GM12878 (cell line): ENCODE measurements around the gene DTNBP1. TPM values are rescaled to one million over a fixed set of nuclear protein-coding genes. Genes with fewer than 3 reads are reported as not detected.
A peak's percentile ranks its signal among the peaks of the same experiment; 100 is the strongest.

Experiments
- ATAC-seq: fragments of 200-7000 bp; cut with Tn5 transposase; 3 replicates; pipeline ENCODE4 v1.9.1; 2020; ENCODE audit warnings: mild to moderate bottlenecking, moderate library complexity
- BruUV-seq: library from RNA; stranded (reverse); fragments of 400-500 nt; replicated peaks from 2 replicates; lab custom pipeline; 2021; lab: Mats Ljungman, UMichigan
- CTCF ChIA-PET: fragments of 300-600 bp; sonication (Branson Sonifier 250); formaldehyde crosslinking; extraction: SDS; loops from one replicate; lab custom pipeline; 2021; ENCODE audit warnings: inconsistent platforms; lab: Yijun Ruan, JAX
- POLR2A ChIA-PET: fragments of 350-600 bp; formaldehyde crosslinking; extraction: SDS; loops from one replicate; lab custom pipeline; 2021; ENCODE audit warnings: inconsistent platforms; lab: Charles Lee
- RAD21 ChIA-PET: fragments of 300-600 bp; sonication (Branson Sonifier 250); formaldehyde crosslinking; loops from one replicate; lab custom pipeline; 2023; ENCODE audit warnings: antibody characterized with exemption; ENCODE audit not compliant: unreplicated experiment; lab: Charles Lee
- SMC1A ChIA-PET: fragments of 300-600 bp; sonication (Branson Sonifier 250); formaldehyde crosslinking; loops from one replicate; lab custom pipeline; 2023; ENCODE audit not compliant: unreplicated experiment, uncharacterized antibody; lab: Charles Lee
- DNase-seq: peaks from one replicate; pipeline ENCODE4 v3.0.0-alpha.2; 2011; ENCODE audit warnings: low read depth, low spot score
- FAIRE-seq: peaks from 3 replicates; lab custom pipeline; 2011; peaks lifted over from hg19 to GRCh38; lab: Jason Lieb, UNC
- H2AFZ ChIP-seq: 2 replicates; pipeline ENCODE4 v1.6.0; 2011; ENCODE audit warnings: low read depth, low read length, control low read depth; ENCODE audit not compliant: control insufficient read depth
- H3K27ac ChIP-seq: 2 replicates; pipeline ENCODE4 v1.5.1; 2011; ENCODE audit warnings: control low read depth; ENCODE audit not compliant: control insufficient read depth, insufficient read depth
- H3K27me3 ChIP-seq, 2 experiments: replicated peaks in 1 of 2; 2 replicates each; pipeline versions ENCODE4 v1.6.0 to v1.6.1; 2011; ENCODE audit warnings: low read length in 1 of 2; ENCODE audit not compliant: control insufficient read depth in 2 of 2, insufficient read depth in 2 of 2
- H3K36me3 ChIP-seq, 2 experiments: 2 replicates each; pipeline ENCODE4 v1.5.1; 2011; ENCODE audit warnings: low read length in 1 of 2; ENCODE audit not compliant: control insufficient read depth in 2 of 2, insufficient read depth in 2 of 2
- H3K4me1 ChIP-seq: 2 replicates; pipeline ENCODE4 v1.6.1; 2011; ENCODE audit warnings: mild to moderate bottlenecking, low read length, moderate library complexity, mixed read lengths; ENCODE audit not compliant: control insufficient read depth, insufficient read depth
- H3K4me2 ChIP-seq: 2 replicates; pipeline ENCODE4 v1.6.0; 2011; ENCODE audit warnings: control low read depth; ENCODE audit not compliant: control insufficient read depth, insufficient read depth
- H3K4me3 ChIP-seq: fragments of 200-600 bp; sonication (generic); 2 replicates; pipeline ENCODE4 v1.5.1; 2016
- H3K79me2 ChIP-seq: 2 replicates; pipeline ENCODE4 v1.6.0; 2011; ENCODE audit warnings: low read length; ENCODE audit not compliant: control insufficient read depth, insufficient read depth
- H3K9ac ChIP-seq: 2 replicates; pipeline ENCODE4 v1.8.0; 2011; ENCODE audit warnings: low read length, control low read depth, mixed read lengths; ENCODE audit not compliant: control insufficient read depth, insufficient read depth
- H3K9me3 ChIP-seq: replicated peaks from 3 replicates; pipeline ENCODE4 v1.5.1; 2011; ENCODE audit warnings: mild to moderate bottlenecking, low read length; ENCODE audit not compliant: control insufficient read depth, insufficient read depth
- H4K20me1 ChIP-seq: 2 replicates; pipeline ENCODE4 v1.6.0; 2011; ENCODE audit not compliant: control insufficient read depth, insufficient read depth
- BHLHE40 ChIP-seq, 2 experiments: fragments of 450-650 bp in 1 of 2; IDR thresholded peaks; 2 replicates each; pipeline ENCODE4 v1.6.1; 2011 to 2017; ENCODE audit warnings: low read depth in 2 of 2, borderline replicate concordance in 1 of 2, improper control_type of control experiment in 1 of 2, low read length in 1 of 2, mild to moderate bottlenecking in 1 of 2
- CREB1 ChIP-seq: IDR thresholded peaks from 2 replicates; pipeline ENCODE4 v1.6.1; 2012; ENCODE audit warnings: low read depth, mild to moderate bottlenecking, inconsistent platforms
- DPF2 ChIP-seq: fragments of 450-650 bp; IDR thresholded peaks from 2 replicates; pipeline ENCODE4 v1.6.1; 2017; ENCODE audit warnings: mild to moderate bottlenecking
- ESRRA ChIP-seq: IDR thresholded peaks from 2 replicates; pipeline ENCODE4 v1.6.1; 2012; ENCODE audit warnings: mild to moderate bottlenecking, low read length, improper control_type of control experiment
- FOS ChIP-seq: IDR thresholded peaks from 3 replicates; pipeline ENCODE4 v1.6.1; 2011; ENCODE audit warnings: borderline replicate concordance; ENCODE audit not compliant: insufficient read length; ENCODE audit errors: extremely low read depth
- IKZF2 ChIP-seq, 2 experiments: fragments of 450-650 bp; IDR thresholded peaks; 2 replicates each; pipeline ENCODE4 v1.6.1; 2017; ENCODE audit warnings: mild to moderate bottlenecking in 2 of 2, moderate library complexity in 2 of 2
- IRF3 ChIP-seq: fragments of 450-650 bp; IDR thresholded peaks from 2 replicates; pipeline ENCODE4 v1.6.1; 2014; ENCODE audit warnings: mild to moderate bottlenecking
- IRF4 ChIP-seq: IDR thresholded peaks from 2 replicates; pipeline ENCODE4 v1.6.1; 2011; ENCODE audit warnings: low read depth, low read length
- MAX ChIP-seq: IDR thresholded peaks from 2 replicates; pipeline ENCODE4 v1.6.1; 2012; ENCODE audit warnings: low read depth, low read length, improper control_type of control experiment
- MYC ChIP-seq: IDR thresholded peaks from 2 replicates; pipeline ENCODE4 v1.6.1; 2011; ENCODE audit warnings: mild to moderate bottlenecking, low read length, moderate library complexity, inconsistent platforms; ENCODE audit not compliant: insufficient read depth, insufficient replicate concordance, insufficient read length, severe bottlenecking
- NR2C1 ChIP-seq: fragments of 450-650 bp; IDR thresholded peaks from 2 replicates; pipeline ENCODE4 v1.6.1; 2017; ENCODE audit warnings: antibody characterized with exemption, mild to moderate bottlenecking, moderate library complexity
- POLR2AphosphoS2 ChIP-seq: IDR thresholded peaks from 2 replicates; pipeline ENCODE4 v1.6.1; 2011; ENCODE audit warnings: low read depth, mild to moderate bottlenecking, low read length, improper control_type of control experiment, moderate library complexity
- POLR2AphosphoS5 ChIP-seq: IDR thresholded peaks from 2 replicates; pipeline ENCODE4 v1.6.1; 2011; ENCODE audit warnings: mild to moderate bottlenecking, low read length, inconsistent platforms
- RUNX3 ChIP-seq: IDR thresholded peaks from 2 replicates; pipeline ENCODE4 v1.6.1; 2012; ENCODE audit warnings: low read length, inconsistent platforms
- SP1 ChIP-seq: IDR thresholded peaks from one replicate; pipeline ENCODE4 v1.6.1; 2011; ENCODE audit warnings: low read depth, low read length
- SRF ChIP-seq, 2 experiments: IDR thresholded peaks; 2 replicates each; pipeline ENCODE4 v1.6.1; 2011; ENCODE audit warnings: low read depth in 2 of 2, low read length in 2 of 2, mild to moderate bottlenecking in 1 of 2, moderate library complexity in 1 of 2
- TBL1XR1 ChIP-seq: IDR thresholded peaks from 2 replicates; pipeline ENCODE4 v1.6.1; 2012; ENCODE audit warnings: low read depth, low read length, improper control_type of control experiment
- TCF12 ChIP-seq: IDR thresholded peaks from 2 replicates; pipeline ENCODE4 v1.6.1; 2011; ENCODE audit warnings: low read depth, mild to moderate bottlenecking, low read length
- ZBTB40 ChIP-seq: fragments of 450-650 bp; IDR thresholded peaks from 2 replicates; pipeline ENCODE4 v1.6.1; 2016; ENCODE audit warnings: mild to moderate bottlenecking, moderate library complexity, borderline replicate concordance
- ZSCAN29 ChIP-seq: fragments of 450-650 bp; IDR thresholded peaks from 2 replicates; pipeline ENCODE4 v1.6.1; 2017; ENCODE audit warnings: mild to moderate bottlenecking, moderate library complexity
- WGBS: methylation state at CpG from one replicate; pipeline ENCODE4 v1.1.6; 2016; ENCODE audit warnings: low lambda C conversion rate; ENCODE audit not compliant: insufficient replicate concordance, insufficient coverage; ENCODE audit errors: missing lambda C conversion rate; 5-methylcytosine and 5-hydroxymethylcytosine counted together
- in situ Hi-C: fragments of 300-500 bp; cut with MboI; formaldehyde crosslinking; loops from 9 replicates; pipeline ENCODE4 v1.14.3; 2018; ENCODE audit warnings: mixed read lengths
- intact Hi-C: fragments of 100-400 bp; cut with micrococcal nuclease; formaldehyde crosslinking; loops from one replicate; pipeline ENCODE4 v1.14.2; 2022; ENCODE audit not compliant: unreplicated experiment
- polyA plus RNA-seq, 11 experiments: library from polyadenylated mRNA; depleted of rRNA in 4 of 11; unstranded in 6 of 11; stranded (reverse) in 5 of 11; fragments of >200 nt; fragmentation: Nextera tagmentation in 4 of 11; fragmentation: Illumina TruSeq in 1 of 11; extraction: Ambion mirVana in 4 of 11; extraction: Trizol in 1 of 11; gene quantifications; 1 replicate in 1 of 11; 2 replicates in 10 of 11; pipeline versions ENCODE4 v1.2.1 to v1.2.3, GENCODE V29; 2011 to 2016; ENCODE audit warnings: inconsistent platforms in 2 of 11, missing spikeins in 2 of 11, low read depth in 1 of 11
- total RNA-seq, 4 experiments: library from RNA; depleted of rRNA in 3 of 4; stranded (reverse); fragments of >200 nt in 3 of 4; fragmentation: Illumina TruSeq in 1 of 4; extraction: Trizol in 1 of 4; gene quantifications; 2 replicates each; pipeline versions ENCODE4 v1.2.1 to v1.2.3, GENCODE V29; 2013 to 2021

DTNBP1 gene
- total and polyA plus RNA-seq, 10 of the 15 experiments (the other 5 are each of a cell fraction or from before 2014, with no cell fraction given): 7.1 to 40.3 (median 20.1) TPM

GRCh38 chr6:15526212-15526701, 136.6 kb downstream of the DTNBP1 start:
- DNase-seq (peak; percentile 38), ATAC-seq (peak; percentile 30), FAIRE-seq (peak; percentile 93)
- Histone ChIP-seq H3K4me1 (no peaks in the 10 kb centered on the region), H3K4me2 (peak overlapping the region; percentile 23), H3K4me3 (no peak overlapping the region), H3K27me3 (no peaks in the 10 kb centered on the region), H3K9ac (no peak overlapping the region), H4K20me1 (no peaks in the 10 kb centered on the region), H3K79me2 (no peaks in the 10 kb centered on the region), H3K27ac (no peak overlapping the region), H2AFZ (no peak overlapping the region)
- ChIA-PET SMC1A (interaction anchor here (0.7 to 1.5 kb wide), 3 partner anchors 10 to 89 kb away, joined by 3 to 4 read pairs (median 4); no protein-coding TSS in a partner anchor), CTCF (interaction anchor here (2.3 kb wide), 1 partner anchor 97 kb away, joined by 11 read pairs; no protein-coding TSS in a partner anchor), RAD21 (no interaction called here)
- 6% methylated on average over 13 of the region's 13 CpGs for WGBS
- in situ Hi-C loops: no loop called here
- TF ChIP-seq IRF4 (0 out of 2 replicates have a peak, but pooled peaks have one; percentile 21), NR2C1 (no peak), IRF3 (no peak), ZSCAN29 (no peak), RUNX3 (peak; percentile 32; the same call in 1 of the 2 replicates), ESRRA (no peak), FOS (no peak), BHLHE40 (IDR thresholded peaks at IDR 0.05; ENCODE audit: borderline replicate concordance in 1 of 2, low read depth in 2 of 2, low read length in 1 of 2) (peak in 1 of 2 experiments; percentile 13; a peak in 1 of 4 replicates), MYC (no peak), MAX (no peak), POLR2AphosphoS2 (0 out of 2 replicates have a peak, but pooled peaks have one; percentile 42), DPF2 (0 out of 2 replicates have a peak, but pooled peaks have one; percentile 21), TBL1XR1 (0 out of 2 replicates have a peak, but pooled peaks have one; percentile 20), POLR2AphosphoS5 (peak; percentile 26; the same call in 1 of the 2 replicates), ZBTB40 (no peak), TCF12 (no peak), IKZF2 (IDR thresholded peaks at IDR 0.05) (0 out of 4 replicates have a peak, but pooled peaks of 1 of the 2 experiments have one; percentile 20), CREB1 (peak; percentile 25; the same call in 1 of the 2 replicates), SRF (IDR thresholded peaks at IDR 0.05; ENCODE audit: low read depth in 2 of 2, low read length in 2 of 2) (peak in 1 of 2 experiments; percentile 7; a peak in 1 of 4 replicates), SP1 (peak; percentile 36)
- TF ChIP-seq, all 136 proteins: peak for 11
- intact Hi-C loops: loop anchor here (2.0 to 5.0 kb wide), 2 partner anchors 95 to 681 kb away; no protein-coding TSS in a partner anchor
- no TSS peak for BruUV-seq
- peaks cover 8 to 11% of the 10 kb centered on the region in 2 experiments for H3K36me3 ChIP-seq
- H3K9me3 ChIP-seq: no peaks in the 10 kb centered on the region
- POLR2A ChIA-PET: no interaction called here
